Mucosa of descending colon (tissue), 3 donors: ENCODE results near the gene C1QL1. TPM values are rescaled to one million over a fixed set of nuclear protein-coding genes. Genes with fewer than 3 reads are reported as not detected.

Experiments
- ATAC-seq: fragments of 200-7000 bp; cut with Tn5 transposase; one replicate; pipeline ENCODE4 v1.9.1; 2020; ENCODE audit warnings: mild to moderate bottlenecking, moderate library complexity
- DNase-seq, 3 donors: peaks; one replicate each; pipeline ENCODE4 v3.0.0-alpha.2; 2020
- H3K36me3 ChIP-seq: fragments of 200-600 bp; one replicate; pipeline ENCODE4 v1.8.0; 2021; ENCODE audit warnings: low read depth, mild to moderate bottlenecking
- H3K4me1 ChIP-seq: fragments of 200-600 bp; one replicate; pipeline ENCODE4 v1.8.0; 2021; ENCODE audit warnings: low read depth, mild to moderate bottlenecking
- H3K4me3 ChIP-seq: fragments of 200-600 bp; one replicate; pipeline ENCODE4 v1.8.0; 2021; ENCODE audit warnings: mild to moderate bottlenecking
- H3K9me3 ChIP-seq: fragments of 200-600 bp; one replicate; pipeline ENCODE4 v1.8.0; 2021; ENCODE audit warnings: mild to moderate bottlenecking
- CTCF ChIP-seq: fragments of 200-600 bp; IDR thresholded peaks from one replicate; pipeline ENCODE4 v1.8.0; 2022; ENCODE audit warnings: antibody characterized with exemption, mild to moderate bottlenecking
- intact Hi-C, 2 donors: fragments of 100-400 bp; cut with DNase I in 1 of 2; cut with micrococcal nuclease in 1 of 2; formaldehyde crosslinking; loops; one replicate each; pipeline versions ENCODE4 v1.11.0 to v1.11.1; 2022; cut with DNase I, micrococcal nuclease
- total RNA-seq, 3 donors: library from RNA; stranded (reverse); fragmentation: NEBNext Ultra II Directional in 2 of 3; extraction: Animal tissue kit (Norgen Biotek cat#: 25700) in 2 of 3; gene quantifications; one replicate each; pipeline versions ENCODE4 v1.2.1 to v1.2.4, GENCODE V29; 2021 to 2023
- donor health status: DM: no; HTN: no; CAD: no; lungs with moderate emphysema.
- donor health status: DM: no; HTN: no; CAD: no.
- donor health status: DM: no; HTN: yes; CAD: no.

C1QL1 gene
- total RNA-seq, 3 donors from 2014 or later = 0.29 to 6.5 (median 0.60) TPM

GRCh38 chr17:44926821-44927525 is 41.1 kb downstream of the C1QL1 start:
- intact Hi-C loops = loop anchor here (10.0 kb wide), 3 partner anchors 88 to 188 kb away; no protein-coding TSS in a partner anchor
- no peak for ATAC-seq
- Histone ChIP-seq H3K4me1 (no peaks in the 10 kb centered on the region), H3K9me3 (no peaks in the 10 kb centered on the region), H3K4me3 (no peak overlapping the region), H3K36me3 (no peaks in the 10 kb centered on the region)
- DNase-seq = peak in 1 of 3 donors; percentile 12
- no peak for TF ChIP-seq CTCF

DNA sequence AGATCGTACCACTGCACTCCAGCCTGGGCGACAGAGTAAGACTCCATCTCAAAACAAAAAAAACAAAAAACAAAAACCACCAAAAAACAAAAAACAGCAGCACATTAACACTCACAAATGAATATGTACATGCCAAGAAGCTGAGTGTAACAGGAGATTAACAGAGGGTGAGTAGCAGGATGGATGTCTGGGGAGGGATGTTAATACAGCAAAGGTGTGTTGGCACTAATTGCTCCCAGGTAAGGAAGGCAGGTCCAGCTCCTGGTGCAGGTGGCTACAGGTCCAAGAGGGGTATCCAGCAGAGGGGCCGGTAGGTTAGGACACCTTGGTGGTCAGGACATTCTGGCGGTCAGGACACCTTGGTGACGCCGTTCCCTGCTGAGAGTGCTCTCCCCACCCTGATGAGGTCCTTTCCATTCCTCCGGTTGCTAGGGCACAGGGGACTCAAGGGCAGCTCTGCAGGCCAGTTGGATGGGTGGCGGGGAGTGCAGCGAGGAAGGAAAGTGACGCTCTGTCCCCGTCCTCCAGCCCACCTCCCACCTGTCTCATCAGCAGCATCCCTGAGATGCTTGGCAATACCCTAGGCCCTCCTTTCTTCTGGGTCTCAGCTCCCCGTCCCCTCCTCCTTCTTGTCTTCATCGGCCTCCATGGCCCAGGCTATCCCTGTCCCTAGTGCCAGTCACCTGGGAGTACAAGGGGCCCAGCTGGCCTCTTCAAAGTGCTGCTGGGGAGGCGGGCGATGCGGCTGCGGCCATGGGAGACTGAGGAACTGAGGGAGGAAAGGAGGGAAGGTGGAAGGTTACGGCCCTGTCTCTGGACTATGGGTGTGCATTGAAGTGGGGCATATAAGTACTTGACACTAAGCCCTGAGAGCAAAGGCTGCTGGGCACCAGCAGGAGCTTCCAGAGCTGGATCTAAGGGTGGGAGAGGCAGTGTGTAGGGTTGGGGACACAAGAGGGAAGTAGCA is 42.1 kb downstream of the C1QL1 start:
- H3K36me3 ChIP-seq = no peaks in the 10 kb centered on the region
- H3K4me3 ChIP-seq = no peak overlapping the region
- intact Hi-C loops = loop anchor here (10.0 kb wide), 3 partner anchors 89 to 189 kb away; no protein-coding TSS in a partner anchor
- DNase-seq (peak in 1 of 3 donors; percentile 7), ATAC-seq (no peak)
- no peaks in the 10 kb centered on the region for H3K9me3 ChIP-seq
- no peak for TF ChIP-seq CTCF
- H3K4me1 ChIP-seq = no peaks in the 10 kb centered on the region

- Histone ChIP-seq H3K36me3 (no peaks in the 10 kb centered on the region), H3K4me3 (no peak overlapping the region), H3K9me3 (no peaks in the 10 kb centered on the region), H3K4me1 (no peaks in the 10 kb centered on the region)
- no peak for TF ChIP-seq CTCF
- ATAC-seq (no peak), DNase-seq (no peak)
- intact Hi-C loops = loop anchor here (5.0 to 10.0 kb wide), 4 partner anchors 91 to 191 kb away; no protein-coding TSS in a partner anchor
Measured at GRCh38 chr17:44924107-44924544, 44.0 kb downstream of the C1QL1 start.

GRCh38 chr17:44922746-44923470 is 45.2 kb downstream of the C1QL1 start:
- no peaks in the 10 kb centered on the region for H3K36me3 ChIP-seq
- H3K9me3 ChIP-seq = no peaks in the 10 kb centered on the region
- ATAC-seq (no peak), DNase-seq (no peak)
- no peak for TF ChIP-seq CTCF
- intact Hi-C loops = loop anchor here (5.0 to 10.0 kb wide), 4 partner anchors 92 to 192 kb away; no protein-coding TSS in a partner anchor
- H3K4me3 ChIP-seq = no peak overlapping the region
- H3K4me1 ChIP-seq = no peaks in the 10 kb centered on the region

DNA sequence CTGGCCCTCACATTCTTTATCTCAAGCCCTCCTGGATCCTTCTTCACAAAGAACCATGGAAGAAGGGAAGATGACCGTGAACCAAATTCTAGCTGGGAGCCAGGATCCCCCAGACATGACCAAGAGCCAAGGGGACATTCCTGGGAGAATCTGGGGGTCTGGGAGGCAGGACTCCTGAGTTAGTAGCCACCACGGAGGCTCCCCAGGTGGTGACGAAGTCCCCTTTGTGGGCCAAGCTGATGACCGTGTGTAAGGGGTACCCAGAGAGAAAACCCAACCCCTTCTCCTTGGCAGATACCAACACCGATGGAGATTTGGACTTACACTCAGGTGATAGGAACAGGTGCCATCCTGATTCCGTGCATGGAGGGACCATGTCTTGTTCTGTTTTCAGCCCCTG is 46.0 kb downstream of the C1QL1 start:
- Histone ChIP-seq H3K4me3 (no peak overlapping the region), H3K9me3 (no peaks in the 10 kb centered on the region), H3K4me1 (no peaks in the 10 kb centered on the region), H3K36me3 (no peaks in the 10 kb centered on the region)
- TF ChIP-seq CTCF = no peak
- no peak for ATAC-seq
- intact Hi-C loops = loop anchor here (5.0 to 10.0 kb wide), 4 partner anchors 93 to 193 kb away; no protein-coding TSS in a partner anchor
- DNase-seq = no peak
